NCI-H345 treated with DMSO at 0.1 percent for 48 hours (cell line): ENCODE measurements around the gene SCN10A.

Experiments
- DNase-seq: peaks from one replicate; lab custom pipeline; 2025; ENCODE audit not compliant: unreplicated experiment; lab: John Stamatoyannopoulos, UW

Gene SCN10A

DNA sequence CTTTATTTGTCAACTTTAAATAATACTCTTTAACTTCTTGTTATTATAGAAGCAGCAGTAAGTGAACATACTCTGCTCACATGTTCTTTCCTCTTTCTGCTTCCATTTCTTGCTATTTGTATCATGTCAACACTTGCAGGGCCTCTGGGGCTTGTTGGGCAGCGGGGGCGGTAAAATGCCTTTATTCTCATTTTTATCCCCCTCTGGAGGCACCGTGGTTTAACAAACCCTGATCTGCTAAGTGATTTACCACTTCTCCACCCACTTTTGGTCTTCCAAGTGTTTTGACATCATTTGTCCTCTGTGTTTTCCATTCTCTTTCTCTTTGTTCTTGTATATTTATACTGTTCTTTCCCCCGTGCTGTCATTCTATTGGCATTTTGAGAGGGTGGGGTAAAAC, 33.9 kb downstream of the SCN10A start:
- no peak for DNase-seq

GRCh38 chr3:38773528-38773927, 42.5 kb downstream of the SCN10A start:
- DNase-seq, result no peak

GRCh38 chr3:38763569-38763968, 52.4 kb downstream of the SCN10A start:
- no peak for DNase-seq

- DNase-seq, result no peak
Measured at GRCh38 chr3:38758557-38758956, 57.5 kb downstream of the SCN10A start.

- no peak for DNase-seq
Measured at GRCh38 chr3:38757721-38758120, 58.3 kb downstream of the SCN10A start.

DNA sequence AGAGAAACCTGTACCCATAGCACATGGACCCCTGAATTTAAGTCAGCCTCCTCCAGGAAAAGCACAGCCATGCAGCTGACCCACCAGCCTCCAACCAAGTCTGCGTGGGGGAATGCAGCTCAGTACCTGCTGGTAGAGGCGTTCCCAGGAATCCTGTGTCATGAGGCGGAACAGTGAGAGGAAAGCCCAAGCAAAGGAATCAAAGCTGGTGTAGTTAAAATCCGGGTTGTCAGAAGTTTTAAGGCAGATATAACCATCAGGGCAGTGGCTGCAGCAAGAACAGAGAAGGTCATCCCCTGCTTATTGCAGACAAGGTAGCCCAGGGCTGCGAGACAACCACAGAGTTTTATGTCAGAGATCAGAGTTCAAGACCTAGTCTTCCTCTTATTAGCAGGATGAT, 59.1 kb downstream of the SCN10A start:
- DNase-seq, result no peak

DNA sequence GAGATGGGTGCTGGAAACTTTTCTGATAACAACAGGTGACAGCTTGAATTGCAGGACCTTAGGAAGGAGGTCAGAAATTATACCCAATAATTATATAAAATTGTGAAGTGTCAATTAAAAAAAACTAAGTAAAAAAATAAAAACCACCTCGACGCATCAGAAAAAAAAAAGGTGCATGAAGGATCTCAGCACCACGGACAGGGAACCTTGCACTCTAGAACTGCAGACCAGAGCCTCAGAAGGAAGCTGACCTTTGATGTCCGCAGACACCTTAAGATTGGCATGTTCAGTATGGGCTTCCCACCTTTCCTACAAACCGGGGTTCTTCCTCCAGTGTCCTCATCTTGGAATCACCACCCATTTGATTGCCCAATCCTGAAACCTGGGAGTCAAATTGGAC, 60.9 kb downstream of the SCN10A start:
- DNase-seq, result no peak

DNA sequence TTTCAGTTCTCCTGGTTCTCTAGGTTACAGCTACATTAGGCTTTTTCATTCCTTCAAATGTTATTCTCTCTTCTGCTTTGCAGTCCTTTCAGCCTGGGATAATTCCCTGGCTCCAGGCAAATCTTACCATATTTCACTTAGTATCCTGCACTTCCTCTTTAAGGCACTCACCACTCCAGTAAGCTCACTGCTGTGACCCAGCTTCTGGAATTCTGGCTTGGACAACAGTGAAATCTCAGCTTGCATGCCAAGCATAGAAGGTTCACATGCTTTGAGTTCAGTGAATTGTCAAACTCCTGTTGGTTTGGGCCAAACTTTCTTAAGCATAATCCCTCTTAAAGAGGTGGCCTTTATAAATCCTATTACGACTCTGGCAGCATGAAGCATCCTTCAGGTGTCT, 69.4 kb downstream of the SCN10A start:
- no peak for DNase-seq

DNA sequence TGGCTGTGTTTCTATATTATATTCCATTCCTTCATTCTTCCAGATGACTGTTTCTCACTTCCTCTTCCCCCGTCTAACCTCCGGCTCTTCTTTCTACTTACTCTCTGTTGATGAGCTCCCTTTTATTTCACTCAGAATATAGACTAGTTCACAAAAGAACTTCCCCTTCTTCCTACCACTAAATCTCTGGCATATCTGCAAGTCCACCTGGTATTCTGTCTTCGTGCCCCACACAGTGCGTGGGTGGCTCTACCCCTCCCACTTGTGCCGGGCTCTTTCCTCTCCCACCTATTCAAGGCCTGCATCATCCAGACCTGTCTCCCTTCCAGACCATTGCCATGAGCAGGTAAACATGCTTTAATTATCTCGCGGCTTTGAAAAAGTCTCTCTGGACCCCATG, 73.0 kb downstream of the SCN10A start:
- no peak for DNase-seq

GRCh38 chr3:38742550-38742949, 73.5 kb downstream of the SCN10A start:
- DNase-seq, result no peak

DNA sequence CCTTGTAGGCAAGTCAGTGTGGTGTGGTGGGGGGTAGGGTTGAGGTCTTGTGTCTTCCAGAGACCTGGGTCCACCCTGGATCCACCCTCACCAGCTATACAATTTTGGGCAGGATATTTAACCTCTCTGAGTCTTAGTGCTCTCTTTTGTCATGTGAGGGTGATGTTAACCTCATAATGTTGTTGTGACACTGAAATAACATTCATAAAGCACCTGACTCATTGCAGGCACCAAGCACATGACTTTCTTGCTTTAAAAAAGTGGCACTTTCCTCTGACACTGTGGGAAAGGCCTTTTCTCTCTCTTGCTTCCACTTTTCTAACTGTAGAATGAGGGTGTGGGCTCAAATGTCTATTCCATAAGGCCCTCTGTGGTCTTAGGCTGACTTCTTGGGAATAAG, 75.5 kb downstream of the SCN10A start:
- DNase-seq, result no peak

- DNase-seq, result no peak
Measured at GRCh38 chr3:38739931-38740330, 76.1 kb downstream of the SCN10A start.

DNA sequence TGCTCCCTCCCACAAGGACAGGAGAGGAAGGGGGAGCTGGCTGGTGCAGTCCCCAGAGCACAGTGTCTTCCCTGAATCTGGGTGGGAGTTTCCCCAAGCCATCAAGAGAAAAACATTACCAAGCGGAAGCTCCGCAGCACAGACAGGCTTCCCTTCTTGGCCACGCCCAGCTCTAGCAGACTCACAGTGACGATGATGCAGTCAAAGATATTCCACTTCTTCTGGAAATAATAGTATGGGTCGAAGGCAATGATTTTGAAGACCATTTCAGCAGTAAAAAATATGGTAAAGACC, 76.7 kb downstream of the SCN10A start:
- no peak for DNase-seq

GRCh38 chr3:38738630-38739395, 77.2 kb downstream of the SCN10A start:
- DNase-seq, result no peak

- DNase-seq, result no peak
Measured at GRCh38 chr3:38731522-38731921, 84.5 kb downstream of the SCN10A start.

DNA sequence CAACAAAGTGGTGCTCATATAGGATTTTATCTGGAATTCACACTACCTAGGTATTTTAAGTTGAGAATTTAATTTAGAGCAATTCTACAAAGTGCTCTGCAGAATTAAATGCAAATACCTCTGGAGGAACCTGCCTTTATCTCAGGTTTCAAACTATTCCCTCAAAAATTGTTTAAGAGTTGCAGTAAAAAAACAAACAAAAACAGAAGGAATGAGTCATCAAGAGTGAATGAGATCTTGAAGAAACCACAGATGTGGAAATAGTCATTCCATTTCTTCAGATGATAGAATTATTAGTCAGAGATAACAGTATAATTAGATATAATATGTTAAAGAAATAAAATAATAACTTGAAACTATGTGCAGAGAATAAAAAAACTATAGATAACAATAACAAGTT, 85.7 kb downstream of the SCN10A start:
- DNase-seq, result no peak

DNA sequence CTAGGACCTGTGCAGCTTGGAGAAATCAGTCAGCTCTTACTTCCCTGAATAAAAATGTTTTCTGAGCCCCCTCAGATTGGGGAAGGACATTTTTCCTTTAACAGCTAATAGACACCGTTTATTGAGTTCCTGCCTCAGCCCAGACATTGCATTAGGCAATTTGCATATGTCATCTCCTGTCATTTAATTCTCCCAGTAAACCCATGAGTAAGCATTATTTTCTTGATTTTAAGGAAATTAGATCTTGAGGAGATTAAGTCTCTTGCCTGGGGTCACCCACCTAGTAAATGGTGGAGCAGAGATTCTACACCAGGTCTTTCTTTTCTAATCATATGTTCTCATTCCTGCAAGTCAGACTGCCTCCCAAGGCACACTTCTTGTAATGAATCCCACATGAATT, 88.0 kb downstream of the SCN10A start:
- no peak for DNase-seq

DNA sequence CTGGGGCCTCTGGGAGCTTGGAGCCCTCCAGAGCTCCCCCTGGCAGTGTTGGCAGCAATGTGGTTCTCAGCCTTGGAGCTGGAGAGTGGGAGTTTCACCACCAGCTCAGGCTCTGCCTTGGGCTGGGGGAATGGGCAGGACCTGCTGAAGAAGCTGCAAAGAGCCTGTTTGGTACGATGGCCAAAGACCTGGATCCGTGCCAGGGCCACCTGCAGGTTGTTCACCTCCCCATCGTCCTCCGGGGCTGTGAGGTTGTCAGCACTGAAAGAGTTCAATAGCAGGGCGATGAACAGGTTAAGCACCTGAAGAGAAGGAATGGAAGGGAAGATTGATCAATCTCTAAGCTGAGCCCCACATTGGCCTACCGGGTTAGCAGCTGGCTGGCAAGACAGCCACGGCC, 89.3 kb downstream of the SCN10A start:
- no peak for DNase-seq

DNA sequence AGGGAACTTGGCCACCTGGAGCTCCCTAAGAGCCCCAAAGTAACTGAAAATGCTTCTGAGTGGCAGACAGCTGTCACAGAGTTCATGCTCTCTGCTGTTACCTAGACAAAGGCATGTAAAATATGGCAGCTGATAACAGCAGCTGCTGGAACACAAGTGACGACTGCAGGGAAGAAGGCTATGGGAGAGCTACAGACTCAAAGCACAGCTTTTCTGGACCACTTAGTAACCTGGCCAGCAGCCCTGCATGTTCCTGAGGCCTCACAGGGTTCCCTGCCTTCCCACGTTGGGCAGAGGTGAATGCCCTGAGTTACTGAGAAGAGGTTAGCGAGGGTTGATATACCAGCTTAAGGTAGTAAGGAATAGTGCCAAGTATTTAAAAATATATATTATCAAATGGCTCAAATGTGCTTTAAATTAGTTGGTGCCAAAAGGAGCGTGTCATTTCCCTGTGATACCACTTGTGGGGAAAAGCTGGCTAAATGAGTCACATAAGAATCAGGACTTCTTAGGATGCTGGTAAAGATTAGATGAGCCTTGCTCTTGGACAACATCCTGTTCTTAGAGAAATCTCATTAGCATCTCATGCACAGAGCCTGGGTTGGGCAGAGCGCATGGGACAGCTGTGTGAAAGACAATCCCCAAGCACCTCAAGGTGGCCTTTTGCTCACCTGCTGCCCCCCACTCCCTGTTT, 90.1 kb downstream of the SCN10A start:
- DNase-seq, result no peak

DNA sequence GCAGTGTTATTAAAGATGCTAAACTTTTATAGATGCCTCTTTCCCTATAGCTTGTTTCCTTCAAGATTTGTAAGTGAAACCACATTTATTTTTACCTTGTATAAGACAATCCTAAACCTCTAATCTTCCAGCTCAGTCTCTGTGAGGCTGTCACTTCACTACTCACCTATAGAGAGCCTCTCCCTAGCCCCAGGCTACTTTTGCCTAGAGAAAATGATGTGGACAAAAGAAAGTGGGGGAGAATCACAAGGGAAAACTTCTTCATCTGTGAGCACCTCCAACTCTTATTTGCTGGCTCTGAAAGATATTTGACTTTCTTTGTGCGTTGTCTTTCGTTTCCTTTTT, 91.7 kb downstream of the SCN10A start:
- DNase-seq, result no peak

- no peak for DNase-seq
Measured at GRCh38 chr3:38723569-38724391, 92.2 kb downstream of the SCN10A start.
